IMR-90 (cell line): ENCODE data around the gene KCNAB2. TPM values are rescaled to one million over a fixed set of nuclear protein-coding genes. Genes with fewer than 3 reads are reported as not detected.
A peak's percentile ranks its signal among the peaks of the same experiment; 100 is the strongest.

Source experiments
- ATAC-seq: fragments of 200-7000 bp; cut with Tn5 transposase; 2 replicates; pipeline ENCODE4 v1.9.1; 2020; ENCODE audit warnings: low read depth, mild to moderate bottlenecking, moderate library complexity
- BruUV-seq: library from RNA; stranded (reverse); fragments of 400-500 nt; replicated peaks from 2 replicates; lab custom pipeline; 2021; lab: Mats Ljungman, UMichigan
- CTCF ChIA-PET: fragments of 300-600 bp; formaldehyde crosslinking; extraction: SDS; loops from one replicate; lab custom pipeline; 2021; ENCODE audit warnings: antibody characterized with exemption; lab: Yijun Ruan, JAX
- POLR2A ChIA-PET: fragments of 300-600 bp; sonication (Branson Sonifier 250); formaldehyde crosslinking; loops from one replicate; lab custom pipeline; 2022; ENCODE audit warnings: antibody characterized with exemption; ENCODE audit not compliant: unreplicated experiment; lab: Charles Lee
- DNase-seq: peaks from one replicate; pipeline ENCODE4 v3.0.0; 2013
- H2AFZ ChIP-seq: replicated peaks from 2 replicates; pipeline ENCODE3; 2013; ENCODE audit warnings: low read length, mild to moderate bottlenecking; ENCODE audit not compliant: poor library complexity
- H2AK5ac ChIP-seq: 2 replicates; pipeline ENCODE4 v1.6.1; 2013; ENCODE audit warnings: low read depth, low read length, inconsistent platforms
- H2AK9ac ChIP-seq: replicated peaks from 2 replicates; pipeline ENCODE3; 2013; ENCODE audit warnings: mild to moderate bottlenecking, low read depth, low read length, moderate library complexity; ENCODE audit not compliant: poor library complexity
- H2BK120ac ChIP-seq: 2 replicates; pipeline ENCODE4 v1.6.1; 2013; ENCODE audit warnings: low read depth, low read length, inconsistent platforms
- H2BK15ac ChIP-seq: 3 replicates; pipeline ENCODE4 v1.6.1; 2013; ENCODE audit warnings: low read depth, low read length, inconsistent platforms
- H2BK20ac ChIP-seq: 2 replicates; pipeline ENCODE4 v1.6.1; 2013; ENCODE audit warnings: low read depth, mild to moderate bottlenecking, inconsistent platforms, low read length, moderate library complexity
- H2BK5ac ChIP-seq: 2 replicates; pipeline ENCODE4 v1.6.1; 2013; ENCODE audit warnings: mild to moderate bottlenecking, low read depth, low read length, inconsistent platforms; ENCODE audit not compliant: poor library complexity, severe bottlenecking
- H3K14ac ChIP-seq: replicated peaks from 2 replicates; pipeline ENCODE4 v1.6.1; 2013; ENCODE audit warnings: low read depth, low read length, inconsistent platforms
- H3K18ac ChIP-seq: 2 replicates; pipeline ENCODE4 v1.6.1; 2013; ENCODE audit warnings: low read depth, low read length, control low read depth
- H3K23ac ChIP-seq: 2 replicates; pipeline ENCODE4 v1.6.1; 2013; ENCODE audit warnings: low read depth, low read length, inconsistent platforms
- H3K27ac ChIP-seq: 2 replicates; pipeline ENCODE4 v1.5.1; 2013; ENCODE audit warnings: mild to moderate bottlenecking, control low read depth, low read length; ENCODE audit not compliant: insufficient read depth
- H3K27me3 ChIP-seq: 2 replicates; pipeline ENCODE4 v1.6.1; 2013; ENCODE audit warnings: low read length; ENCODE audit not compliant: control insufficient read depth, insufficient read depth
- H3K36me3 ChIP-seq: 2 replicates; pipeline ENCODE4 v1.6.1; 2013; ENCODE audit warnings: low read length, mixed read lengths; ENCODE audit not compliant: control insufficient read depth, insufficient read depth
- H3K4ac ChIP-seq: 2 replicates; pipeline ENCODE4 v1.6.1; 2013; ENCODE audit warnings: low read depth, low read length, inconsistent platforms
- H3K4me1 ChIP-seq: 2 replicates; pipeline ENCODE4 v1.6.1; 2013; ENCODE audit warnings: low read length, mixed read lengths; ENCODE audit not compliant: control insufficient read depth, insufficient read depth
- H3K4me2 ChIP-seq: 2 replicates; pipeline ENCODE4 v1.6.1; 2013; ENCODE audit warnings: low read depth, mild to moderate bottlenecking, control low read depth, low read length, moderate library complexity
- H3K4me3 ChIP-seq: 2 replicates; pipeline ENCODE4 v1.5.1; 2013; ENCODE audit warnings: low read depth, mild to moderate bottlenecking, control low read depth, low read length, moderate library complexity; ENCODE audit not compliant: insufficient read depth
- H3K56ac ChIP-seq: 2 replicates; pipeline ENCODE4 v1.6.1; 2013; ENCODE audit warnings: low read length, inconsistent platforms; ENCODE audit not compliant: insufficient read depth; ENCODE audit errors: extremely low read depth
- H3K79me1 ChIP-seq, 2 experiments: 2 replicates each; pipeline ENCODE4 v1.6.1; 2013; ENCODE audit warnings: low read length in 2 of 2, inconsistent platforms in 1 of 2, low read depth in 1 of 2
- H3K9ac ChIP-seq: 2 replicates; pipeline ENCODE4 v1.6.1; 2013; ENCODE audit warnings: low read depth, low read length, control low read depth
- H3K9me1 ChIP-seq: 2 replicates; pipeline ENCODE4 v1.6.1; 2013; ENCODE audit warnings: low read length, inconsistent platforms; ENCODE audit not compliant: insufficient read depth
- H3K9me3 ChIP-seq: 2 replicates; pipeline ENCODE4 v1.6.1; 2013; ENCODE audit warnings: low read length; ENCODE audit not compliant: control insufficient read depth, insufficient read depth
- H4K20me1 ChIP-seq: 2 replicates; pipeline ENCODE4 v1.6.1; 2013; ENCODE audit warnings: low read length, inconsistent platforms; ENCODE audit not compliant: insufficient read depth
- H4K5ac ChIP-seq: 2 replicates; pipeline ENCODE4 v1.6.1; 2013; ENCODE audit warnings: mild to moderate bottlenecking, low read depth, low read length, control low read depth
- H4K8ac ChIP-seq, 2 experiments: 2 replicates each; pipeline ENCODE4 v1.6.1; 2013; ENCODE audit warnings: low read depth in 2 of 2, low read length in 2 of 2, control low read depth in 1 of 2, inconsistent platforms in 1 of 2
- H4K91ac ChIP-seq: 2 replicates; pipeline ENCODE4 v1.6.1; 2013; ENCODE audit warnings: low read depth, low read length, inconsistent platforms; ENCODE audit not compliant: insufficient read depth
- CEBPB ChIP-seq: IDR thresholded peaks from 2 replicates; pipeline ENCODE4 v1.6.1; 2012; ENCODE audit warnings: low read depth, low read length, improper control_type of control experiment
- MAFK ChIP-seq: IDR thresholded peaks from 2 replicates; pipeline ENCODE4 v1.6.1; 2012; ENCODE audit warnings: low read depth, low read length, improper control_type of control experiment
- WGBS, 2 experiments: methylation state at CpG; one replicate each; pipeline versions ENCODE4 v1.1.5 to v1.1.7; 2013; ENCODE audit warnings: missing lambda C conversion rate in 2 of 2; ENCODE audit not compliant: insufficient read length in 1 of 2; ENCODE audit errors: extremely low coverage in 2 of 2; 5-methylcytosine and 5-hydroxymethylcytosine counted together
- dilution Hi-C: fragments of 300-500 bp; cut with HindIII; formaldehyde crosslinking; loops from one replicate; pipeline ENCODE4 v1.14.3; 2018; ENCODE audit warnings: low sequenced_read_pairs; ENCODE audit not compliant: unreplicated experiment
- in situ Hi-C: fragments of 300-500 bp; cut with MboI; formaldehyde crosslinking; loops from 3 replicates; pipeline ENCODE4 v1.14.3; 2019; ENCODE audit warnings: low sequenced_read_pairs, inconsistent platforms, mixed read lengths
- intact Hi-C: fragments of 100-400 bp; cut with micrococcal nuclease; formaldehyde crosslinking; loops from 2 replicates; pipeline ENCODE4 v1.10.0; 2022
- polyA plus RNA-seq, 3 experiments: library from polyadenylated mRNA; depleted of rRNA; stranded (reverse); fragments of >200 nt; gene quantifications; 2 replicates each; pipeline ENCODE4 v1.2.3, GENCODE V29; 2012; ENCODE audit warnings: low replicate concordance in 1 of 3
- total RNA-seq: library from RNA; depleted of rRNA; stranded (reverse); fragments of >200 nt; gene quantifications from 2 replicates; pipeline ENCODE4 v1.2.3, GENCODE V29; 2012

Gene KCNAB2
- total and polyA plus RNA-seq, 2 of the 4 experiments (the other 2 are of a cell fraction), result 1.3 to 4.2 TPM

DNA sequence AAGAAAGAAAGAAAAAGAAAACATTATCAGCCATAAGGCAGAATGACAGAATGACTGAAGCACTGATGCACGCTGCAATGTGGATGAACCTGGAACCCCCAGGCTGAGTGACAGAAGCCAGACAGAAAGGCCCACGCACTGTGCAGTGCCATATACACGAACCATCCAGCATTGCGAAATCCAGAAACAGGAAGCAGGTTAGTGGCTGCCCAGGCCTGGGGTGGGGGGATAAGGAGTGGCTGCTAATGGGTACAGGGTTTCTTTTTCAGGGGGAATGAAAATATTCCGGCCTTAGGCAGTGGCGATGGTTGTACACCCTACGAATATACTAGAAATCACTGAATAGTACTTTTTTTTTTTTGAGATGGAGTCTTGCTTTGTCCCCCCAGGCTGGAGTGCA is 77.4 kb downstream of the KCNAB2 start:
- H3K36me3 ChIP-seq, result no peaks in the 10 kb centered on the region
- 90% methylated on average over 2 of the region's 7 CpGs; no CpG with 5 or more reads in 1 of the 2 experiments for WGBS, 2 experiments
- H4K5ac ChIP-seq, result no peak overlapping the region
- H3K4me3 ChIP-seq, result no peak overlapping the region
- no peak overlapping the region for H2AK5ac ChIP-seq
- no peaks in the 10 kb centered on the region for H4K20me1 ChIP-seq
- no peak overlapping the region for H3K14ac ChIP-seq
- H3K9ac ChIP-seq, result no peak overlapping the region
- no TSS peak for BruUV-seq
- no peak overlapping the region for H2BK120ac ChIP-seq
- no peak overlapping the region for H2BK5ac ChIP-seq
- ATAC-seq (no peak), DNase-seq (no peak)
- H3K9me3 ChIP-seq, result no peaks in the 10 kb centered on the region
- no peaks in the 10 kb centered on the region for H3K9me1 ChIP-seq
- no peak overlapping the region for H3K23ac ChIP-seq
- in situ Hi-C loops, result no loop called here
- H2AK9ac ChIP-seq, result no peak overlapping the region
- TF ChIP-seq MAFK (no peak), CEBPB (peak; percentile 71)
- intact Hi-C loops, result no loop called here
- no peak overlapping the region for H3K27ac ChIP-seq
- H2BK20ac ChIP-seq, result no peak overlapping the region
- peaks cover 2% of the 10 kb centered on the region; the same call in 1 of the 2 replicates for H3K27me3 ChIP-seq
- no peaks in the 10 kb centered on the region for H3K4me1 ChIP-seq
- H3K18ac ChIP-seq, result no peak overlapping the region
- no peak overlapping the region for H3K56ac ChIP-seq
- H3K4ac ChIP-seq, result no peak overlapping the region
- H4K91ac ChIP-seq, result no peak overlapping the region
- H2AFZ ChIP-seq, result no peak overlapping the region
- no peak overlapping the region for H3K4me2 ChIP-seq
- no peak overlapping the region for H2BK15ac ChIP-seq
- dilution Hi-C loops, result no loop called here
- H4K8ac ChIP-seq, result no peak overlapping the region
- CTCF ChIA-PET, result no interaction called here
- H3K79me1 ChIP-seq, result no peaks in the 10 kb centered on the region
- POLR2A ChIA-PET, result no interaction called here
